K562 (cell line): ENCODE data around the gene HSPA1B. TPM values are rescaled to one million over a fixed set of nuclear protein-coding genes. Genes with fewer than 3 reads are reported as not detected.

Source experiments
- CHAMP1 ChIP-seq: fragments of 450-650 bp; IDR thresholded peaks from 2 replicates; pipeline ENCODE4 v1.6.1; 2016; ENCODE audit warnings: mild to moderate bottlenecking
- CHD4 ChIP-seq: fragments of 200-600 bp; sonication (generic); IDR thresholded peaks from 3 replicates; pipeline ENCODE4 v1.6.1; 2012; ENCODE audit warnings: low read depth, mild to moderate bottlenecking, mixed read lengths, low read length, inconsistent platforms; ENCODE audit not compliant: insufficient read depth, insufficient replicate concordance, poor library complexity, severe bottlenecking
- CREM ChIP-seq: IDR thresholded peaks from 2 replicates; pipeline ENCODE4 v1.6.1; 2014; ENCODE audit warnings: antibody characterized with exemption, low read depth
- ELF2 ChIP-seq: fragments of 250-450 bp; sonication (Bioruptor Pico); IDR thresholded peaks from 2 replicates; pipeline ENCODE4 v1.5.0; 2021; ENCODE audit warnings: mild to moderate bottlenecking
- ERF ChIP-seq: fragments of 450-650 bp; formaldehyde crosslinking; IDR thresholded peaks from 2 replicates; pipeline ENCODE4 v1.4.0; 2020; ENCODE audit warnings: mild to moderate bottlenecking, mixed read lengths
- GTF3C2 ChIP-seq: IDR thresholded peaks from 3 replicates; pipeline ENCODE4 v1.6.1; 2011; ENCODE audit warnings: borderline replicate concordance, mild to moderate bottlenecking, moderate library complexity; ENCODE audit not compliant: insufficient read length; ENCODE audit errors: extremely low read depth
- NKRF ChIP-seq: fragments of 450-650 bp; IDR thresholded peaks from 2 replicates; pipeline ENCODE4 v1.6.1; 2016; ENCODE audit warnings: borderline replicate concordance
- NR4A1 ChIP-seq, 2 experiments: fragments of 250-450 bp in 1 of 2; fragments of 450-650 bp in 1 of 2; sonication (Bioruptor Pico) in 1 of 2; IDR thresholded peaks; 2 replicates each; pipeline versions ENCODE4 v1.4.0 to v1.6.1; 2016 to 2020; ENCODE audit warnings: mild to moderate bottlenecking in 2 of 2, missing compliant biosample characterization in 1 of 2, missing genetic modification characterization in 1 of 2, moderate library complexity in 1 of 2
- SIRT6 ChIP-seq: IDR thresholded peaks from one replicate; pipeline ENCODE4 v1.6.1; 2012; ENCODE audit warnings: low read depth, mild to moderate bottlenecking, control low read depth, inconsistent platforms, low read length, moderate library complexity
- SLC30A9 ChIP-seq: fragments of 250-450 bp; sonication (Bioruptor Pico); IDR thresholded peaks from 2 replicates; pipeline ENCODE4 v1.8.0; 2022; ENCODE audit warnings: mild to moderate bottlenecking, moderate library complexity
- SMARCB1 ChIP-seq: IDR thresholded peaks from 2 replicates; pipeline ENCODE4 v1.6.1; 2011; ENCODE audit warnings: improper control_type of control experiment, low read depth; ENCODE audit not compliant: insufficient read length
- ZBTB12 ChIP-seq: fragments of 250-450 bp; sonication (Bioruptor Pico); IDR thresholded peaks from 2 replicates; pipeline ENCODE4 v1.4.0; 2020
- ZBTB43 ChIP-seq: sonication (generic); formaldehyde crosslinking; IDR thresholded peaks from 2 replicates; pipeline ENCODE4 v1.8.0; 2023; ENCODE audit warnings: mild to moderate bottlenecking, missing genetic modification reagents
- ZNF165 ChIP-seq: fragments of 250-450 bp; sonication (Bioruptor Pico); IDR thresholded peaks from 2 replicates; pipeline ENCODE4 v1.4.0; 2020; ENCODE audit warnings: borderline replicate concordance
- ZNF253 ChIP-seq: fragments of 250-450 bp; sonication (Bioruptor Pico); conservative IDR thresholded peaks from 2 replicates; pipeline ENCODE4 v1.6.1; 2021; ENCODE audit warnings: mild to moderate bottlenecking
- ZNF311 ChIP-seq: fragments of 250-450 bp; sonication (Bioruptor Pico); IDR thresholded peaks from 2 replicates; pipeline ENCODE4 v1.4.0; 2020; ENCODE audit warnings: mild to moderate bottlenecking, moderate library complexity
- polyA plus RNA-seq, 8 experiments: library from polyadenylated mRNA; depleted of rRNA in 4 of 8; stranded (reverse) in 5 of 8; unstranded in 3 of 8; fragments of >200 nt; fragmentation: Nextera tagmentation in 2 of 8; fragmentation: Illumina TruSeq in 1 of 8; extraction: Ambion mirVana in 2 of 8; extraction: Trizol in 1 of 8; gene quantifications; 2 replicates each; pipeline versions ENCODE4 v1.2.1 to v1.2.3, GENCODE V29; 2011 to 2014; ENCODE audit warnings: inconsistent platforms in 1 of 8, missing spikeins in 1 of 8
- total RNA-seq, 7 experiments: library from RNA; depleted of rRNA in 6 of 7; stranded (reverse); fragments of >200 nt in 6 of 7; fragmentation: Illumina TruSeq in 2 of 7; extraction: Trizol in 2 of 7; gene quantifications; 2 replicates each; pipeline versions ENCODE4 v1.2.1 to v1.2.3, GENCODE V29; 2011 to 2021; ENCODE audit warnings: low replicate concordance in 1 of 7

Gene HSPA1B
- total and polyA plus RNA-seq, 9 of the 15 experiments (the other 6 are each of a cell fraction or from before 2014, with no cell fraction given): 0.27 to 227 (median 51.2) TPM

- TF ChIP-seq GTF3C2: no peak
- no peak for TF ChIP-seq CHD4
- TF ChIP-seq CHAMP1: no peak
- peak; percentile 53 for TF ChIP-seq ZBTB12 (CRISPR knock-in tag)
- TF ChIP-seq CREM: no peak; the same call in 1 of the 2 replicates
- TF ChIP-seq NKRF: no peak; the same call in 1 of the 2 replicates
- TF ChIP-seq SLC30A9: no peak
- peak; percentile 80; the same call in 1 of the 2 replicates for TF ChIP-seq NR4A1 (CRISPR knock-in tag; IDR thresholded peaks at IDR 0.05)
- peak; percentile 43 for TF ChIP-seq NR4A1 (tag; IDR thresholded peaks at IDR 0.05)
- TF ChIP-seq ZNF311: no peak
- TF ChIP-seq ZBTB43 (CRISPR knock-in tag): no peak
- peak; percentile 59 for TF ChIP-seq ELF2 (CRISPR knock-in tag)
- no peak for TF ChIP-seq ZNF253 (CRISPR knock-in tag)
- peak; percentile 85; the same call in 1 of the 2 replicates for TF ChIP-seq ZNF165 (CRISPR knock-in tag)
- TF ChIP-seq ERF: peak; percentile 82
- TF ChIP-seq SIRT6: no peak
- TF ChIP-seq SMARCB1: no peak
These were observed 699 bp upstream of the HSPA1B start (continued) for GRCh38 chr6:31826793-31827285.
